Measurements from ENCODE around the gene PRM1.

PRM1 gene

GRCh38 chr16:11280616-11281522 is at the start of gene PRM1:
Gene PRM1 (minus strand): TSS chr16:11281330. CDS start chr16:11281238, 92 bp downstream.
- no peak for DNase-seq (ENCODE audit: low read depth)

GRCh38 chr16:11330526-11331237 is 49.6 kb upstream of the PRM1 start:
- no peak for DNase-seq (ENCODE audit: low read depth)

GRCh38 chr16:11329891-11330290 is 48.8 kb upstream of the PRM1 start:
- DNase-seq (ENCODE audit: low read depth), result no peak

GRCh38 chr16:11329071-11329491 is 48.0 kb upstream of the PRM1 start:
- no peak for DNase-seq (ENCODE audit: low read depth)

- peak; percentile 29 for DNase-seq (ENCODE audit: low read depth)
Measured at GRCh38 chr16:11328172-11329070, 47.3 kb upstream of the PRM1 start.

- DNase-seq (ENCODE audit: low read depth), result no peak
Measured at GRCh38 chr16:11327277-11328171, 46.4 kb upstream of the PRM1 start.

- DNase-seq (ENCODE audit: low read depth), result no peak
Measured at GRCh38 chr16:11326737-11327276, 45.7 kb upstream of the PRM1 start.

GRCh38 chr16:11326084-11326736 is 45.1 kb upstream of the PRM1 start:
- DNase-seq (ENCODE audit: low read depth), result no peak

- peak; percentile 21 for DNase-seq (ENCODE audit: low read depth)
Measured at GRCh38 chr16:11325404-11326083, 44.4 kb upstream of the PRM1 start.

- no peak for DNase-seq (ENCODE audit: low read depth)
Measured at GRCh38 chr16:11323551-11324336, 42.6 kb upstream of the PRM1 start.

- DNase-seq (ENCODE audit: low read depth), result no peak
Measured at GRCh38 chr16:11322823-11323222, 41.7 kb upstream of the PRM1 start.

GRCh38 chr16:11321662-11322061 is 40.5 kb upstream of the PRM1 start:
- DNase-seq (ENCODE audit: low read depth), result no peak

GRCh38 chr16:11320170-11320569 is 39.0 kb upstream of the PRM1 start:
- no peak for DNase-seq (ENCODE audit: low read depth)

- no peak for DNase-seq (ENCODE audit: low read depth)
Measured at GRCh38 chr16:11319529-11320146, 38.5 kb upstream of the PRM1 start.

GRCh38 chr16:11318817-11319216 is 37.7 kb upstream of the PRM1 start:
- no peak for DNase-seq (ENCODE audit: low read depth)

GRCh38 chr16:11316331-11317015 is 35.3 kb upstream of the PRM1 start:
- no peak for DNase-seq (ENCODE audit: low read depth)

GRCh38 chr16:11315510-11315909 is 34.4 kb upstream of the PRM1 start:
- DNase-seq (ENCODE audit: low read depth), result no peak
